Measurements from ENCODE around the gene BBS9. TPM values are rescaled to one million over a fixed set of nuclear protein-coding genes. Genes with fewer than 3 reads are reported as not detected.

BBS9 gene
- polyA plus RNA-seq, 1 donor from 2014 or later, result 7.8 TPM

DNA sequence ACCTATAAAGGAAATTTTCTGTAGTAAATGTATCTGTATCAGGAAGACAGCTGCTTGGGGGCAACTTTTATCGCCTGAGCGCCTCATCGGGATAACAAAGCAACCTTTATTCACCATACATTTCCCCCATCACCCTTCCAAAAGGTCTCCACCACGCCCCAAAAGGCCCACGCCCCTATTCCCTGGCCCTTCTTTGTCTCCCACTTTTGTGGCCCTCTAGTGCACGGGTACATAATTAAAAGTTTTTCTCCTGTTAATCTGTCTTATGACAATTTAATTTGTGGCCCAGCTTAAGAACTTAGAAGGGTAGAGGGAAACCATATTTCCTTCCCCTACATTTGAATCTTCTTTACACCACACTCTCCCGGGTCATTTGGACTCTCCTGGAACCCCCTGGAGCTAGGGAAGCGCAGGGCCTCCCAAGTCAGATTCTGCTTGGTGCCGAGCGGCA, 20.8 kb upstream of the BBS9 start:
- peak overlapping the region; percentile 86 to 96 (median 90) for H3K4me3 Mint-ChIP-seq
- H3K4me1 Mint-ChIP-seq, result peaks cover 22 to 52% (median 32%) of the 10 kb centered on the region in 3 donors
- peaks cover 2% of the 10 kb centered on the region for H3K36me3 Mint-ChIP-seq
- H3K27me3 Mint-ChIP-seq, result no peaks in the 10 kb centered on the region
- H3K9me3 Mint-ChIP-seq, result no peaks in the 10 kb centered on the region
- peak overlapping the region; percentile 73 to 97 (median 77) for H3K27ac Mint-ChIP-seq

- no peaks in the 10 kb centered on the region for H3K27me3 Mint-ChIP-seq
- H3K27ac Mint-ChIP-seq, result peak within 1 kb of the TSS; percentile 73 to 97 (median 77)
Observed at GRCh38 chr7:33109005-33109757, 20.2 kb upstream of the BBS9 start, which contains the start of gene RP9. RP9 (minus strand) TSS chr7:33109404; CDS start chr7:33109372, 32 bp downstream.

DNA sequence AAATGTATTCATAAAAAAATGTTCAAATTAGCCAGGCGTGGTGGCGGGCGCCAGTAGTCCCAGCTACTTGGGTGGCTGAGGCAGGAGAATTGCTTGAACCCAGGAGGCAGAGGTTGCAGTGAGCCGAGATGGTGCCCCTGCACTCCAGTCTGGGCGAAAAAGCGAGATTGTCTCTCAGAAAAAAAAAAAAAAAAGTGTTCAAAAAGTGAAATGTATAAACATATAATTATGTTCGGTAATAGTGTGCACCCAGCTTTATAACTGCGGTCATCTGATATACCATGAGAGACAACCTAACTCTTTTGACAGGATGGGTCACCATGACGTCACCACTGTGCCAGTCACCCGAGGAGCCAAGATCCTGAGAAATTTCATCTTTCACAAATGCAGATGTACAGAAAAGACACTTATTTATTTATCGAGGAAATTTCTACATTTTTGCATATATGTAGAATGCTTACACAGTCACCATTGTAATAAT, 19.6 kb upstream of the BBS9 start:
- H3K36me3 Mint-ChIP-seq, result no peaks in the 10 kb centered on the region

More at GRCh38 chr7:33109005-33109757, 20.2 kb upstream of the BBS9 start, which contains the start of gene RP9:
- H3K4me3 Mint-ChIP-seq, result peak within 1 kb of the TSS; percentile 86 to 96 (median 90)
- no peaks in the 10 kb centered on the region for H3K36me3 Mint-ChIP-seq
- H3K4me1 Mint-ChIP-seq, result peaks cover 22 to 47% (median 28%) of the 10 kb centered on the region in 3 donors
- H3K9me3 Mint-ChIP-seq, result no peaks in the 10 kb centered on the region

DNA sequence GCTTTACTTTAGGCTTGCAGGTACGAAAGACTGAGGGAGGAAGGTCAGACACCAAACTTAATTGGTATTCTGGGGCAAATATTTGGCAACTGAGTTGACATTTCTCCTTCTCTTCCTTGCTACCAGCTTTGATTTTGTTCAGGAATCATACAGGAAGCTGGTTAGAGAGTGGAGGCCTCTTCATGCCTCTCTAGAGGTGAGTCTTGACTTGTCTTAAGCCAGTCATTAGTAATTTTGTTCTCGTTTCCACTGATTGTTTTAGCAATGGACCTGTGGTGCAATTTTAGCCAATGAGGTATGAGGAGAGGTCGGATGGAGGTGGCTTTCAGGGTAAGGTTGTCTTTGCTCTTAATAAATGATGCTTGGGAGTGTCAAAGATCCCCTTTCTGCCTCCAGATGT, 17.8 kb upstream of the BBS9 start:
- H3K36me3 Mint-ChIP-seq, result no peaks in the 10 kb centered on the region

More for the DNA sequence above, 19.6 kb upstream of the BBS9 start:
- Mint-ChIP-seq H3K9me3 (peaks cover 0 to under 1% (median 0%) of the 10 kb centered on the region in 3 donors), H3K27me3 (no peaks in the 10 kb centered on the region), H3K4me1 (peaks cover 22 to 42% (median 27%) of the 10 kb centered on the region in 3 donors), H3K4me3 (peak overlapping the region; percentile 77 to 87 (median 86)), H3K27ac (peak overlapping the region in 1 of 3 donors; percentile 47)

GRCh38 chr7:33114976-33115375, 14.4 kb upstream of the BBS9 start:
- Mint-ChIP-seq H3K4me3 (peak overlapping the region in 1 of 4 donors; percentile 16), H3K4me1 (peaks cover 2 to 4% (median 3%) of the 10 kb centered on the region in 3 donors), H3K9me3 (peaks cover 1 to 9% (median 8%) of the 10 kb centered on the region in 3 donors), H3K27me3 (peaks cover 10% of the 10 kb centered on the region), H3K27ac (no peak overlapping the region), H3K36me3 (no peaks in the 10 kb centered on the region)

More for the DNA sequence above, 17.8 kb upstream of the BBS9 start:
- Mint-ChIP-seq H3K27me3 (peaks cover 3% of the 10 kb centered on the region), H3K4me1 (peaks cover 17 to 27% (median 21%) of the 10 kb centered on the region in 3 donors), H3K4me3 (peak overlapping the region in 1 of 4 donors; percentile 86), H3K27ac (no peak overlapping the region), H3K9me3 (peaks cover 0 to 2% (median 0%) of the 10 kb centered on the region in 3 donors)

DNA sequence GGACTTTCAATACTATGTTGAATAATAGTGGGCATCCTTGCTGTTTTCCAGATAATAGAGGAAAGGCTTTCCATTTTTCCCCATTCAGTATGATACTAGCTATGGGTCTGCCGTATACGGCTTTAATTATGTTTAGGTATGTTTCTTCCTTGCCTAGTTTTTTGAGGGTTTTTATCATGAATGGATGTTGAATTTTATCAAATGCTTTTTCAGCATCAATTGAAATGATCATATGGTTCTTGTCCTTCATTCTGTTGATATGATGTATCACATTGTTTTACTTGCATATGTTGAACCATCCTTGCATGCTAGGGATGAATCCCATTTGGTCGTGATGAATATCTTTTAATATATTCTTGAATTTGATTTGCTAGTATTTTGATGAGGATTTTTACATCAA, 11.0 kb upstream of the BBS9 start:
- Mint-ChIP-seq H3K9me3 (peaks cover 1 to 10% (median 9%) of the 10 kb centered on the region in 3 donors), H3K4me1 (no peaks in the 10 kb centered on the region), H3K27ac (no peak overlapping the region), H3K27me3 (peaks cover 10% of the 10 kb centered on the region), H3K36me3 (no peaks in the 10 kb centered on the region), H3K4me3 (no peak overlapping the region)

GRCh38 chr7:33127085-33127484, 2.3 kb upstream of the BBS9 start:
- H3K27me3 Mint-ChIP-seq, result no peaks in the 10 kb centered on the region
- no peaks in the 10 kb centered on the region for H3K36me3 Mint-ChIP-seq
- no peak overlapping the region for H3K27ac Mint-ChIP-seq
- peaks cover 6 to 17% (median 16%) of the 10 kb centered on the region in 3 donors for H3K4me1 Mint-ChIP-seq
- H3K9me3 Mint-ChIP-seq, result no peaks in the 10 kb centered on the region
- H3K4me3 Mint-ChIP-seq, result no peak overlapping the region

GRCh38 chr7:33128631-33128989, 754 bp upstream of the BBS9 start:
- Mint-ChIP-seq H3K4me1 (peaks cover 6 to 17% (median 16%) of the 10 kb centered on the region in 3 donors), H3K9me3 (no peaks in the 10 kb centered on the region), H3K36me3 (no peaks in the 10 kb centered on the region), H3K27me3 (no peaks in the 10 kb centered on the region), H3K27ac (peak overlapping the region; percentile 76 to 91 (median 90)), H3K4me3 (peak overlapping the region; percentile 92 to 99 (median 96))

GRCh38 chr7:33129806-33130153, 416 bp downstream of the BBS9 start:
- Mint-ChIP-seq H3K4me3 (peak overlapping the region; percentile 92 to 99 (median 96)), H3K4me1 (peaks cover 6 to 17% (median 16%) of the 10 kb centered on the region in 3 donors), H3K27ac (peak overlapping the region; percentile 76 to 91 (median 90)), H3K27me3 (no peaks in the 10 kb centered on the region), H3K36me3 (no peaks in the 10 kb centered on the region), H3K9me3 (no peaks in the 10 kb centered on the region)

- Mint-ChIP-seq H3K36me3 (no peaks in the 10 kb centered on the region), H3K27ac (peak overlapping the region; percentile 76 to 91 (median 90)), H3K27me3 (no peaks in the 10 kb centered on the region), H3K9me3 (peaks cover 0 to under 1% (median 0%) of the 10 kb centered on the region in 3 donors), H3K4me1 (peaks cover 6 to 17% (median 16%) of the 10 kb centered on the region in 3 donors), H3K4me3 (peak overlapping the region; percentile 92 to 99 (median 96))
Observed at GRCh38 chr7:33130184-33130583, 820 bp downstream of the BBS9 start.

DNA sequence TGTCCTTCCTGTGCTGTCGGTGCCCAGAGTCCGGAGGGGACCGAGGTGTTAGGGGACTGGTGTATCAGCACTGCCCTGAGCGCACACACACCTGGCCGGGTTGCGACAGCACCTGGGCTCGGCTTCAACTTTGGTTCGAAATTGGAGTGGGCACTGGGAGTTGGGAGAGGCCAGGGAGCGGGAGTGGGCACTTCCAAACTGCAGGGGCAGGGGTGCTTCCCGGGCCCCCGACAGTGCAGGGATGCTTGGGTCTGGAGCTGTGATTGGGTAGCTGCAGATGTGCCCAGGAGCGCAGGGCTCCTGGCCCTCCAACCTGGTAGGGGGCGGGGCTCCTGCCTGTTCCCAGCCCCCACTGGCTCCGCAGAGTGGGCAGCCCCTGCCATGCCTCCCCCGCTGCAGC, 7.7 kb downstream of the BBS9 start:
- no peak overlapping the region for H3K4me3 Mint-ChIP-seq
- peaks cover 0 to 4% (median 0%) of the 10 kb centered on the region in 3 donors for H3K4me1 Mint-ChIP-seq
- peaks cover 2 to 8% (median 5%) of the 10 kb centered on the region in 3 donors for H3K9me3 Mint-ChIP-seq
- H3K36me3 Mint-ChIP-seq, result peaks cover 9% of the 10 kb centered on the region
- no peaks in the 10 kb centered on the region for H3K27me3 Mint-ChIP-seq
- no peak overlapping the region for H3K27ac Mint-ChIP-seq

DNA sequence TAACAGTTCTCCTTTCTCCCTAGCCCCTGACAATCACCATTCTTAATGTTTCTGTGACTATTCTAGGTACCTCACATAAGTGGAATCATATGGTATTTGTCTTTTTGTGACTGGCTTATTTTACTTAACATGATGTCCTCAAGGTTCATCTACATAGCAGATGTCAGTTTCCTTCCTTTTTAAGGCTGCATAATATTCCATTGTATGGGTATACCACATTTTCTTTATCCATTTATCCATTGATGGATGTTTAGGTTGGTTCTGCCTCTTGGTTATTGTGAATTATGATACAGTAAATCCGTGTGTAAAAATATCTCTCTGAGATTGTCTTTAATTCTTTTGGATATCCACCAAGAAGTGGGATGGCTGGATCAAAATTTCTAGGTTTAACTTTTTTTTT, 13.2 kb downstream of the BBS9 start:
- Mint-ChIP-seq H3K4me3 (no peak overlapping the region), H3K36me3 (peaks cover 9% of the 10 kb centered on the region), H3K4me1 (peaks cover 0 to 6% (median 3%) of the 10 kb centered on the region in 3 donors), H3K27ac (no peak overlapping the region), H3K9me3 (peaks cover 0 to 6% (median 5%) of the 10 kb centered on the region in 3 donors), H3K27me3 (no peaks in the 10 kb centered on the region)

GRCh38 chr7:33143996-33144718, 14.8 kb downstream of the BBS9 start:
- Mint-ChIP-seq H3K4me3 (no peak overlapping the region), H3K4me1 (peaks cover 0 to 6% (median 3%) of the 10 kb centered on the region in 3 donors), H3K9me3 (peaks cover 0 to 6% (median 5%) of the 10 kb centered on the region in 3 donors), H3K36me3 (peaks cover 16% of the 10 kb centered on the region), H3K27ac (no peak overlapping the region), H3K27me3 (no peaks in the 10 kb centered on the region)

DNA sequence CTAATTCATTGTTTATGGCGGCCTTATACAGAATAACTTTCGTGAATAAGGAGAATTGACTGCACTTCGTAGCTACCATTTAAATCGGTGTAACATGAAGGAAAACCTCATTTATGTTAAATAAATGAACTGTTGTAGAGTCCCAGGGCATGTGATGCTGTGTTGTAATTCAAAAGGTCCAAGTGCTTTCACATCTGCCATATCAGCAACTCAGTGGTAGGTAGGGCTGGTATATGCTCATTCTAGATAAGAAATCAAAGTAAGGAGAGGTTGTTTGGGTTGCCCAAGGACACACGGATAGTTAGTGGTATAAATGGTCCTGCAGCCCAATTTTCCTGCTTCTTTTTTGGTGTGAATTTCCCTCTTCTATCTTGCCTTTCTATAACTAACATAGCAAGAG, 15.8 kb downstream of the BBS9 start:
- Mint-ChIP-seq H3K27ac (no peak overlapping the region), H3K27me3 (no peaks in the 10 kb centered on the region), H3K4me1 (peaks cover 0 to 4% (median 3%) of the 10 kb centered on the region in 3 donors), H3K36me3 (peaks cover 13% of the 10 kb centered on the region), H3K9me3 (peaks cover 0 to 6% (median 5%) of the 10 kb centered on the region in 3 donors), H3K4me3 (no peak overlapping the region)

DNA sequence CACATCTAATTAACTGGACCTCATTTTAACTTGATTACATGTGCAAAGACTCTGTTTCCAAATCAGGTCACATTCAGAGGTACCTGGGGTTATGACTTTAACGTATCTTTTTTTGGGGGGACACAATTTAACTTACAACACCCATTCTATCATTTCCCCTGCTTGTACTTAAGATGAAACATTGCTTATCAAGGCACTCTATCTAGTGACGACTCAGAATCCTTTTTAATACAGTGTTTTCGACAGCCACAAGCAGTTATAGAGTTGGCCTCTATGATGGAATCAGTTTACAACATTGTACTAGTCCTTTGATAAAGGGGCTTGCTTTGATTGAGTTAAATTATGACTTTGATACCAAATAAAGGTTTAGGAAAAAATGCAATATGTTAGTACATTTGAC, 22.7 kb downstream of the BBS9 start:
- H3K4me3 Mint-ChIP-seq, result no peak overlapping the region
- H3K27ac Mint-ChIP-seq, result no peak overlapping the region
- no peaks in the 10 kb centered on the region for H3K27me3 Mint-ChIP-seq
- H3K36me3 Mint-ChIP-seq, result peaks cover 12% of the 10 kb centered on the region
- peaks cover 0 to 3% (median under 1%) of the 10 kb centered on the region in 3 donors for H3K4me1 Mint-ChIP-seq
- H3K9me3 Mint-ChIP-seq, result no peaks in the 10 kb centered on the region
